GM12878 (cell line): Measurements from ENCODE around the gene FFAR1. TPM values are rescaled to one million over a fixed set of nuclear protein-coding genes. Genes with fewer than 3 reads are reported as not detected.

Experiments used
- CUX1 ChIP-seq: IDR thresholded peaks from 2 replicates; pipeline ENCODE4 v1.6.1; 2012; ENCODE audit warnings: improper control_type of control experiment, low read depth, low read length; ENCODE audit not compliant: insufficient replicate concordance
- FOXM1 ChIP-seq: IDR thresholded peaks from 2 replicates; pipeline ENCODE4 v1.6.1; 2012; ENCODE audit warnings: low read depth, mild to moderate bottlenecking, inconsistent platforms, low read length, moderate library complexity
- HCFC1 ChIP-seq: fragments of 150-350 bp; IDR thresholded peaks from 2 replicates; pipeline ENCODE4 v1.6.1; 2014; ENCODE audit warnings: low read length
- POLR2AphosphoS2 ChIP-seq: IDR thresholded peaks from 2 replicates; pipeline ENCODE4 v1.6.1; 2011; ENCODE audit warnings: low read depth, mild to moderate bottlenecking, low read length, improper control_type of control experiment, moderate library complexity
- PRDM15 ChIP-seq: fragments of 450-650 bp; formaldehyde crosslinking; IDR thresholded peaks from 2 replicates; pipeline ENCODE4 v1.4.0; 2020; ENCODE audit warnings: mild to moderate bottlenecking, moderate library complexity
- REST ChIP-seq: IDR thresholded peaks from 2 replicates; pipeline ENCODE4 v1.6.1; 2012; ENCODE audit warnings: mild to moderate bottlenecking, low read depth, low read length
- polyA plus RNA-seq, 11 experiments: library from polyadenylated mRNA; depleted of rRNA in 4 of 11; unstranded in 6 of 11; stranded (reverse) in 5 of 11; fragments of >200 nt; fragmentation: Nextera tagmentation in 4 of 11; fragmentation: Illumina TruSeq in 1 of 11; extraction: Ambion mirVana in 4 of 11; extraction: Trizol in 1 of 11; gene quantifications; 1 replicate in 1 of 11; 2 replicates in 10 of 11; pipeline versions ENCODE4 v1.2.1 to v1.2.3, GENCODE V29; 2011 to 2016; ENCODE audit warnings: inconsistent platforms in 2 of 11, missing spikeins in 2 of 11, low read depth in 1 of 11
- total RNA-seq, 4 experiments: library from RNA; depleted of rRNA in 3 of 4; stranded (reverse); fragments of >200 nt in 3 of 4; fragmentation: Illumina TruSeq in 1 of 4; extraction: Trizol in 1 of 4; gene quantifications; 2 replicates each; pipeline versions ENCODE4 v1.2.1 to v1.2.3, GENCODE V29; 2013 to 2021

FFAR1 gene
- total and polyA plus RNA-seq, 10 of the 15 experiments (the other 5 are each of a cell fraction or from before 2014, with no cell fraction given): 0.05 to 0.62 (median 0.14) TPM; not detected in 2

- TF ChIP-seq REST (no peak), CUX1 (no peak), HCFC1 (no peak), PRDM15 (CRISPR knock-in tag) (no peak), POLR2AphosphoS2 (no peak), FOXM1 (no peak)
These were observed 47.9 kb downstream of the FFAR1 start (continued) for GRCh38 chr19:35395382-35396199.
